ENCODE data around the gene TSHZ2. TPM values are rescaled to one million over a fixed set of nuclear protein-coding genes. Genes with fewer than 3 reads are reported as not detected.
"Not testable (repeated sequence)": the region's sequence is repeated elsewhere in the genome, so short reads cannot be mapped to it uniquely, and the experiment has no call there.

The TSHZ2 gene
- total RNA-seq, 1 experiment from 2014 or later, result 0.05 TPM

DNA sequence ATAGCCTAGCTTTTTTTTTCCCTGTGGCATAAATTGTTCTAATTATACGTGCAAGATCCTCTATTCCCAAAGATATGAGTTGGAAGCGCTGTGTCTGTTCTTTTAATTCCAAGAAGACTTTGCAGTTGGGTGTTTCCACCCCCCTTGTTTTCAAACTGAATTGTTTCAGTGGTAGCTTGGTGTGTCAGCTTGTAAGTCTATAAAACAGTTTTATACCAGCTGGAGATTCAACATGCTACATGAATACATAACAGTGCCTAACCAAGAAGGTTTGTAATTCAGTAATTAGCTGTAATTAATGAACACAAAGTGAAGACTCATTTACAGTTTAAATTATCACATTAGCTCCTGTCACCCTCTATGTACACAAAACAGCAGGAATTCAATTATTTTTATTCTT lies 467.5 kb downstream of the TSHZ2 start:
- no peak for DNase-seq (ENCODE audit: low spot score)

DNA sequence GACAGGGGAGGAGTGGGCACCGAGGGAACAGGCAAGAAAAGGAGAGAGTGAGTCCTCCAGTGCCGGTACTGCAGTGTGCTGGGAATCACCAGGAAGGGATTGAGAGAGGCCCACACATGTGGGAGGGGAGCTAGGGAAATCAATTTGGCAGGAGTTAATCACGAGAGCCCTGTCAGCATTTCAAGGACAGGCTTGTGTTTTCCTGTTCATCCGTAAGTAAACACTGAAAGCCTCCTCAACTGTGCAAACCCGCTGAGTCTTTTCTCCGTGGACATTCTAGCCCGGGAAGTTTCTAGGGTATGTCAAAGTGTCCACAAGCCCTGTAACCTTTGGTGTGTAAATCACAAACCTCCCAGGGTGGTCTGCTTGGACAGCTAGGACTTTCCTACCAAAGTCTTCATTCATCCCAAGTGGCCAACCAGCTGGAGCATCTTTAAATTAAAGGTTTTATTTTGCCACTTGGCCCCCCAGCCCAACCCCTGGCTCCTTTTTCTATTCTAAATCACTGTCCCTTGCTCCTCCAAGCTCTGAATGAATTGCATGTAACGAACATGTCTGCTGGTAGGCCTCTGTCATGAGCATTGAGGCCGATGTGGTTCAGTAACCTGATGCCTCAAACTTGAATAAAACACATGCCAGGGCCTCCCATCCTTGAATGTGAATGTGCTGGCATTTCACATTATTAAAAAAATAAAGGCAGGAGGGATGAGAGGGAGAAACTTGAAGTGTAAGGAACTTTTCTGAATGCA lies 472.4 kb downstream of the TSHZ2 start:
- DNase-seq (ENCODE audit: low spot score), result no peak

DNA sequence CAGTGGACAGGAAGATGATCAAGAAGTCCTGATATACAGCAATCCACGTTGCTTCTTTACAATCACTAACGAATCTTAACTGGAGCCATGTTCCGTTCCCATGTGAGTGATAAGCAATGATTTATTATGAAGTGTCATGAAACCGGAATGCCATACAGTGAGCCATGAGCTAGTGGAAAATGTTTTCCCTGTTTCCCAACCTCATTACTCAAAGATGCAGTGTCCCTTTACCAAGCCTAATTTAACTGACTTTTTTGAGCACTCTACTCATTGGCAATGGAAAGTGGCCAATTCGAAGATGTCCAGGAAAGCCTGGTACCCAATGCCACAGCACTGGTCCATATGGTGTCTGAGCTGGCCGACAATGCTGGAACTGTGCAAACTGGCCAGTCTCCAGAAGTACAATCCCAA lies 473.2 kb downstream of the TSHZ2 start:
- no peak for DNase-seq (ENCODE audit: low spot score)

DNA sequence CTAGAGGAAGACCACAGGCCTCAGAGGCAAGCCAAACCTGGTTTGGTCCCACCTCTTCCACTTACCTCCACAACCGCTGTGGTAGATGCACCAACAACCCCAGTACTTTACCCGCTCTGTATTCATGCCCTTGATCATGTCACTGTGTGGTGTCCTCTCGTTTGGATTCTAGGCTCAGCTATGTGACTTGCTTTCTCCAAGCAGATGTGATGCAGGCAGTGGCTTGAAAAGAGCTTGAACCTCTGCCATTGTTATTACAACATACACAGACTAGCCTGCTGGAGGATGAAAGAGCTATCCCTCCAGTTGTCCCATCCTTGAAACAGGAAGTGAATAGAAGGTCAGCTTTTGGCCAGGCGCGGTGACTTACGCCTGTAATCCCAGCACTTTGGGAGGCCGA lies 473.8 kb downstream of the TSHZ2 start:
- DNase-seq (ENCODE audit: low spot score), result no peak

DNA sequence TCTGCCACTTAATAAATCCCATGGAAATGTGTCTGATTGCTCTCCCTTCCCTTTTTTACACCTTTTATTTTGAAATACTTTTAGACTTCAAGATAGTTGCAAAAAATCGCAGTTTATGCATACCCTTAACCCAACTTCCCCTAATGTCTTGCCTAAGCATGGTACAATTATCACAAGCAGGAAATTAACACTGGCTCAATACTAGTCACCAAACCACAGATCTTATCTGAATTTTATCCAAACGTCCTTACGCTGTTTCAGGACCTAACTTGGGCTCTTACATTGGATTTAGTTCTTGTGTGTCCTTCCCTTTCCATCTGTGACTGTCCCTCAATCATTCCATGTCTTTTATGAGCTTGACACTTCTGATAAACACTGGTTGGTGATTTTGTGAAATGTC lies 475.2 kb downstream of the TSHZ2 start:
- no peak for DNase-seq (ENCODE audit: low spot score)

DNA sequence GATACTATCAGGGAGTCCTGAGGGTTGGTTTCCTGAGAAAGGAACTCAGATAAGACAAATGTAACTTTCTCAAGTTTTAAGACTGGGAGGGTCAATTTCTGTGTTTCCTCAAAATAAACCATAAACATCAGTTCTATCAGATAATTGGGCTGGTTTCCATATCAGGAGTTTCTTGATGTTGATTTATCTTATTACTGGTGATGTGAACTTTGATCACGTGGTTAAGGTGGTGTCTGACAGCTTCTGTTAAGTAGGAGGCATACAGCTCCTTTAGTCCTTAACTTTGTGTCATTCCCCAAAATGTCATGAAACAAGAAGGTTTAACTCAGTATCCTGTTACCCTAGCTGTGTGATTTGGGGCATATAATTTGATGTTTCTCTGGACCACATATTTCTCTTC lies 476.3 kb downstream of the TSHZ2 start:
- DNase-seq (ENCODE audit: low spot score), result no peak

DNA sequence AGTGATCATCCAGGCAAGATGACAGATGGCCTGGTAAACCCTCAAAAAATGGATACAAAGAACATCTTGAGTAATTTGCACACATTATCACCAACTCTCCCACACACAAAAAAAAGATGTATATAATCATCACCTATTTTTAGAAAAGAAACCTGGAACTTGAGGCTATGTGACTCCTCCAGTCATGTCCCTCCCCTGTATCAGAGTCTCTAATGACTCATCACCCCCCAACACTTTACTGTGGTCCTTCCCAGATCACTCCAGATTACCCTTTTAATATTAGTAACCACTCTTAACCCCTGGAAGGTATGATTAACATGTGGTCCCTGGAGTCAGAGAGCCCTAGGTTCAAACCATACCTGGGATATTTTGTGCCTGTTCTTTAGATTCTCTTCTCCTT lies 476.7 kb downstream of the TSHZ2 start:
- no peak for DNase-seq (ENCODE audit: low spot score)

DNA sequence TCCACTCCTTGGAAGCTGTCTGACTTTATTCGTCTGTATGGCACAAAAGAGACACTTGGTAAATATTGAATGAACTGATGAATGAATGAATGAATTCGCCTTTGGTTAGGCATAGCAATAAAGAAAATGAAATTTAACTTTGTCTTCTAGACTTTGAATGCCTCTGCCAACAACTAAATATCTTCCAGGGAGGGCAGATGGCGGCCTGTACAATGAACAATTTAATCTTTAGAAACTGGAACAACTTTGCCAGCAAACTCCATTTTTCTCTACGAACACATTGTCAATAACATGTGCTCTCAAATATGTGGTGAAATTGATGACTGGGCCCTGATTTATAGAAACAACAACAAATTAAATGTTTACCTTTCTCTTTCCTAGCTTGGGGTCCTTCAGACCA lies 480.9 kb downstream of the TSHZ2 start:
- no peak for DNase-seq (ENCODE audit: low spot score)

DNA sequence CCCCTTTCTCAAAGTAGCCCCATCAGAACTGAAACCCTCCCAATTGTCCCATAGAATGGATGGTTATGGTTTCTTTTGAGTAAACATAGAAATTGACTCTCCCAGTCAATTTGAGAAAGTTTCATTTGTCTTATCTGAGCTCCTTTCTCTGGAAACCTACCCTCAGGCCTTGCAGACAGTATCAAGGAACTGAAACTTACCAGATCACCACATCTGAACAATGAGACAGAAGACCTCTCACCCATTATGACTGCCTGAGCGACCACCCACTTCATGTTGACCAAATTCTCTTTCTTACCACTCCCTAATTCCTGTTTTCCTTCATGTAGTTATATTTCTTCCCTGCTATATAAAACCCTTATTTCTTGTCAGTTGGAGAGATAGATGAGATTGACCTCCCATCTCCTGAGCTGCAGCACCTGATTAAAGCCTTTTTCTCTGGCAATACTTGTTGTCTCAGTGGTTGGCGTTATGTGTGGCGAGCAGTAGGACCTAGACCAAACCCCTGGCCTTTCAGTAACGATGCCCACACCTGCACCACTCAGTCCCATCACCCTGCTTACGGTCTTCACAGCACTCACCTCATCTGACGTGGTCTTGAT lies 482.6 kb downstream of the TSHZ2 start:
- DNase-seq (ENCODE audit: low spot score), result no peak

DNA sequence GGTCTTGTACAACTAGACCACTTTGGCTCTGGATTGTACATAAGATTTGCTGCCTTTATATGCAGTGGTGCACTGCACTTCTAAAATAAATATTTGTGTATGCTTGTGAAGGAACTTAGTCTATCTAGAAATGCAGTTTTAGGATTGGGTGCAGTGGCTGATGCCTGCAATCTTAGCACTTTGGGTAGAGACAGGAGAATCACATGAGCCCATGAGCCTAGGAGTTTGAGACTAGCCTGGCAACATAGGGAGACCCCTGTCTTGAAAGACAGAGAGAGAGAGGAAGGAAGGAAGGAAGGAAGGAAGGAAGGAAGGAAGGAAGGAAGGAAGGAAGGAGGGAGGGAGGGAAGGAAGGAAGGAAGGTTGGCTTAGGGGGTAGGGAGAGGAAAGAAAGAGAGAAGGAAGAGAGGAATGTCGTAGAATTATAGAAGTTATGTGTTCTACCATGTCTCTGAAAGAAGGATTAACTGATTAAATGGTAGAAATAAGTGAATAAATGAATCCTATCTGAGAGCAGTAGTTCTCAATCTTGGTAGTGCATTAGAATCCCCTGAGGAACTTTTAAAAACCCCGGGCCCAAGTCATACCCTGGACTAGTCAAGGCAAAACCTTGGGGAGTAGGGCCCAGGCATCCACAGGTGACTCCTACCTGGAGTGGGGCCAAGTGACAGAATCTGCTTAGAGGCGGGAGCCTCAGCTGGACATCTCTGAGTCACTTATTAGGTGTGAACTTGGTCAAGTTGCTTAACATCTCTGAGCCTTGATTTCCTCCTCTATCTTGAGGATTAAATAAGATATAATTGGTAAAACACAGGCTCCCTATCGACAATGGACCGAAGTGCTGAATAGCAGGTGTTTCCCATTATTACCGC lies 491.2 kb downstream of the TSHZ2 start:
- peak; percentile 25 for DNase-seq (ENCODE audit: low spot score)

DNA sequence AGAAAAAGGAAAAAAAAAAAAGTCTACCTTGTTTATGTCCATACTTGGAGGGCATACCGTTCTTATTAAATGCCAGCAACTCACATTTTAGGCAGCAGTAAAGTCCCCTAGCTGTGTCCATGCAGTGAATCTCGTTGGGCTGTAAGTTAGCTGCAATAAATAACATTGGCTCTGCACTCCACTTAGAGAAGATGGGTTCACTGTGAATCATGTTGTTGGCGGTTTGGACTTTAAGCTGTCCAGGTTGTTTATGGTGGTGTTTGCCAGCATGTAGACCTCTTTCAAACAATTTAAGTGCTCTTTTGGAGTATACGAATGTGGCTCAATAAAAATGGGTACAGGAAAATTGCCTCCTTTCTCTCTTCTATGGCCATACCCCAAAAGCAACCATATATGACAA lies 494.1 kb downstream of the TSHZ2 start:
- DNase-seq (ENCODE audit: low spot score), result no peak

DNA sequence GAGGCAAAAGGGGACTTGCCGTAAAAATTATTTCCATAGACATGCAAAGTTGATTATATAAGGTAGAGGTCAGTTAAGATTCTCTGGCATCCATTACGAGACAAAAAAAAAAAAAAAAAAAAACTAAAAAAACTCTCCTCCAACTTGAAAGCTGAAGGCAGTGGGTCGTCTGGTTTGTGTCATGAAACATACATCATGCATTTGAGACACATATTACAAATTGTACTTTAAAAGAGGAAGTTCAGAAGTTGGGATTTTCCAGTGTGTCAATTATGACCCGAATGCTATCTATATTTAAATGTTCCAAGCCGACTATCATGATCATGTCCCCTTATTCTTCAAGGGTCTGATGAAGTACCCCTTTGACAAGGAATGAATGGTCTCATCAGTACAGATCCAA lies 496.4 kb downstream of the TSHZ2 start:
- no peak for DNase-seq (ENCODE audit: low spot score)

DNA sequence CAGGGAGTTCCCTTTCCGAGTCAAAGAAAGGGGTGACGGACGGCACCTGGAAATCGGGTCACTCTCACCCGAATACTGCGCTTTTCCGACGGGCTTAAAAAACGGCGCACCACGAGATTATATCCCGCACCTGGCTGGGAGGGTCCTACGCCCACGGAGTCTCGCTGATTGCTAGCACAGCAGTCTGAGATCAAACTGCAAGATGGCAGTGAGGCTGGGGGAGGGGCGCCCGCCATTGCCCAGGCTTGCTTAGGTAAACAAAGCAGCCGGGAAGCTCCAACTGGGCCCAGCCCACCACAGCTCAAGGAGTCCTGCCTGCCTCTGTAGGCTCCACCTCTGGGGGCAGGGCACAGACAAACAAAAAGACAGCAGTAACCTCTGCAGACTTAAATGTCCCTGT lies 500.7 kb downstream of the TSHZ2 start:
- DNase-seq (ENCODE audit: low spot score), result not testable (repeated sequence)

DNA sequence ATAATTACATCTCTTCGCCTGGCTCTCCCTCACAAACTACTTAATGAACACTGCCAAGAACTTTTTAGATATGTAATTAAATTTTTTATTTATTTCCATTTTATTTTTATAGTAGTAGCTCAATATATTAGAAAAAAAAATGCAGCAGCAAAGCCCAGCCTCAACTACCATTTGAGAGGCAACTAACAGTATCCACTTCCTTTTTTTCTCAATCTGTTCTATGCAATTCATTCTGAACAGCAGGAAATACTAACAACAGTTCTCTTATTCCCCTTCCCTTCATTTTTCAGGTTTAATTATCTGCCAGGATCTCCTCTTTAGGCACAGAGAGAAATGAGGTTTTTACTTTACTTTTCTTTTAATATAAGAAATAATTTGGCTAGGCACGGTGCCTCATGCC lies 508.8 kb downstream of the TSHZ2 start:
- DNase-seq (ENCODE audit: low spot score), result no peak

DNA sequence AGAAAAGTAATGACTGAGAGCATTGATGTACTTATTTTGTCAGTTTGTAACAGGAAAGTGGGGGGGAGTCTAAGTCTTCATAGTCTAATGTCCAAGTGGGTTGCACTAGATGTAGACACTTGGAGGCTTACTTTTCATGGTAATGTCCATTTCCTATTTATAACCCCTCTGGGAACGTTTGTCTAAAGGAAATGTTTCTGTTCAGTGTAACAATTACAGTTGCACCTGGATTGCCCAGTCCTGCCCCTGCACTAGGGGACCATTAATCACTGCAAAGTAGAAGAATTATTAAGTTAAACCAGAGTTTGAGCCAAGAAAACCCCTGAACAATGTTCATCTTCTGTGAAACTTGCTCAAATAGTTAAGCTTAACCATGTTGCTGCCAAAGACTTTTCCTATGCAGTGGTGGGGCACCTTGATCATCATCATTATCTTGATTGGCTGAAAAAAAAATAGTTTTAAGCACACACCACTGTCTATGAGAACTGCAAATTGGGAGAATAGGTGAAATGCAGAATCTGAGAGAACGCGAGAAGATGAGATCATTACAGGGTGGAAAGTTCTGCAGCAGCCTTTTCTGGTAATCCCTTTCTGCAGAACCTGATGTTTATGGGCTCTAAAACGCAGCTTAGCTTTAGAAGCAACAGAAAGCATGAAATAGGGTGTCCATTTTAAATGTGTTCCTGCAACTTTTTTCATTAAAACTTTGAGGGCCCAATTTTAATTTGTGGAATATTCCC lies 515.5 kb downstream of the TSHZ2 start:
- no peak for DNase-seq (ENCODE audit: low spot score)

DNA sequence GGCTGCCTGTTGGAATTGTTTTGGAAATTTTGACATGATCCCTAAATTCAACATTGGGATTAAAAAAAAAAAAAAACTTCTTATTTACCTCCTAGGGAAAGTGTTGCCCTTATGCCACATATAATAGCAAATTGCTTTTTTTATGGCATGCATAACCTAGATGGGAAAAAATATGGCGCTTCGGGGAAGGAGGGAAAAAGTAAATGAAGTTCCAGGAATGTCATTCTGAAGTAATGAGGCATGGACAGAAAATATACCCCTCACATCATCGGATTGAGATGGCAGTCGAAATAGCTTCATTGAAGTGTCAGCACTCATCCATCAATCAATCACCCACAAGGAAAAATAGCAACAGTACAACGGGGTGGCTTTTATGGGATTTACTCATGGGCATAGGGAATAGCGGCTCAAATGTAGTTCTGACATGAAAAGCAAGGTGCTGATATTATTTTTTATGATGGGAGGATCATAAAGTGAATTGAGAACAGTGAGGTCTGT lies 516.7 kb downstream of the TSHZ2 start:
- DNase-seq (ENCODE audit: low spot score), result no peak

DNA sequence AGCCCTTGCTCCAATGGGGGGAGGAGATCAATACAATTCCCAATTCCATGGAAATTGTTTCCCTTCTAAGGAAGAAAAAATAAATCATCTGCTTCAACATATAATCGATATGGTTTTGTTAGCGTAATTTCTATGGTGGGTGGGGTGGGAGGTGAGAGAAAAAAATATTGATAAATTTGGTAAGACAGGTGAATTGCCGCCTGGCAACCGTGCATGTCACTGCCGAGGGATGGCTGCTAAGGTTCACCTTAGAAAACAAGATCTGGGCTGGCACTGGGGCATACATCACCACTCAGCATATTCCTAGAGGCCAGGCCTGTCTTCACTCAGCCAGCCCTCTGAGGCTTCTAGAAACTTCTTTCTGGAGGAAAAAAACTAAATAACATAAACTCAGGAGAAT lies 517.4 kb downstream of the TSHZ2 start:
- DNase-seq (ENCODE audit: low spot score), result no peak

DNA sequence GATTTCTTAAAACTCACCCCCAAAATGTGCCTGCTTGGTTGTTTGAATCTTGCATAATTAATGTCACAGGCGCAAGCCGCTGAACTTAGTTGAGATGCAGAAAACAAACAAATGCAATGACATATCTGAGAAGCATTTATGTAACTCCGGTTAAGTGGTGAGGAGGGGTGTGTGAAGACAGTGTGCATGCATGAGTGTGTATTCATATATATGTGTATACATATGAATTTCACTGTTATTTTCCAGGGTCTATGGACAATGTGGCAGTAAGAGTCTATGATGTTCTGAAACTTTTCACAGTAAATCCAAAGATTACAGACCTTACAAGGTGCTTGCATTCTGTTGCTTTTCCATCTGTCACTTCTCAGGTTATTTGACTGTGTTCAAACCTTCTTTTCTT lies 518.5 kb downstream of the TSHZ2 start:
- DNase-seq (ENCODE audit: low spot score), result no peak

DNA sequence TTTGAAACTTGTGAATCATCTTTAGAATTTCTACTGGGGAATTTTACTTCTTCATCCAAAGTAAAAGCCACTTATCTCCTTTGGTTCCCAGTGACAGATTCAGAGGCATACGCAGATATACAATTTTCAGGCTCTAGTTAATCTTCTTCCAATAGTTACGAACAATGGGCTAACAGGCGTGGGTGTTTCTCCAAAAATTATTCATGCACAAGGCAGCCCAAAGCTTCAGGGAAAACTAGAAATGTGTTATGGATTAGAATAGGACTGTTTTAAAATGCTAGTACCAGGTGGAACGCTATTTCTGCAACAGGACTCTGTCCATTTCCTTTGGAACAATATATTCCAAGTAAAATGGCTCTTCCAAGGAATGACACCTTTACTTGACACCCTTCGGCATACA lies 519.3 kb downstream of the TSHZ2 start:
- no peak for DNase-seq (ENCODE audit: low spot score)

DNA sequence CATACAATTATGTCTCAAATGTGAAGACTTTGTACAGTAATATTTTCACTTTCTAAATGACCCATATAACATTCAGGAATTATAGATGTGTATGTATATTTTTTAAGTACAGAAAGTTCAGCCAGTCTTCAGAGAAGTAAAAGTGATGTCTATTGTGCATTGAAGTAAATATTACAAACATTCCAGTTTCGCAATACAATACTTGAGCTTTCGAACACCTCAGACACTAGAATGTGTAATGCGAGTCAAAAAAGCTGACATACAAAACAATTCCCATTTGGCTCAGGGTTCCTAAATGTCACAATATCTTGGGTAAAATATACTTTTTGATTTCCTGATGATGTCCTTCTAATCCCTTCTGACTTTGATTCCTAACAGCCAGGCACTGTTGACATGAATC lies 520.1 kb downstream of the TSHZ2 start:
- no peak for DNase-seq (ENCODE audit: low spot score)

DNA sequence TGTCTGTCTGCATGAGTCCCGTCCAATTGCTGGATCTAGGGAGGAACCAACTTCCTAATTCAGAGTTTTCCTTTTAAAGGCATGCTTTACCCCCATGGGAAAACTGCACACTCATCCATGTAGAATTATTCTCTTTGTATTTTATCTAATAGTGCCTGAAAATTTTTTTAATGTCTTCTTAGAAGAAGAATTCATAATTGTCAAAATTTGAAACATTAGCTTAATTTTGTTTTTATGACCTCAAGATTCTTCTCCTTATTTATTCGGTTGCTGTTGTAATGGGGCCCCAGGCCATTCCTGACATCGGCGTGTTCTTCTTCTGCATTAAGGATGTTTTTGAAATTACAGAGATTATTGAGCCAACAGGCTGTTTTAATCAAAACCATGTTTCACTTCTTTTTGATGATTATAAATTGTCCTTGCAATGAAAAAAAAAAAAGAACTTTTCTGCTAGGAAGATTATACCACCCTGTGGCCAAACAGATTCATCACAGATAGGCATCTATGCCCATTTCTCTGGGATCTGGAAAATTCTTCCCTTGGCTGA lies 521.2 kb downstream of the TSHZ2 start:
- DNase-seq (ENCODE audit: low spot score), result no peak

Data from HT-29 (cell line).